ENCODE results near the gene XCL2. TPM values are rescaled to one million over a fixed set of nuclear protein-coding genes. Genes with fewer than 3 reads are reported as not detected.

Gene XCL2
- total RNA-seq, 1 donor from 2014 or later, result not detected

DNA sequence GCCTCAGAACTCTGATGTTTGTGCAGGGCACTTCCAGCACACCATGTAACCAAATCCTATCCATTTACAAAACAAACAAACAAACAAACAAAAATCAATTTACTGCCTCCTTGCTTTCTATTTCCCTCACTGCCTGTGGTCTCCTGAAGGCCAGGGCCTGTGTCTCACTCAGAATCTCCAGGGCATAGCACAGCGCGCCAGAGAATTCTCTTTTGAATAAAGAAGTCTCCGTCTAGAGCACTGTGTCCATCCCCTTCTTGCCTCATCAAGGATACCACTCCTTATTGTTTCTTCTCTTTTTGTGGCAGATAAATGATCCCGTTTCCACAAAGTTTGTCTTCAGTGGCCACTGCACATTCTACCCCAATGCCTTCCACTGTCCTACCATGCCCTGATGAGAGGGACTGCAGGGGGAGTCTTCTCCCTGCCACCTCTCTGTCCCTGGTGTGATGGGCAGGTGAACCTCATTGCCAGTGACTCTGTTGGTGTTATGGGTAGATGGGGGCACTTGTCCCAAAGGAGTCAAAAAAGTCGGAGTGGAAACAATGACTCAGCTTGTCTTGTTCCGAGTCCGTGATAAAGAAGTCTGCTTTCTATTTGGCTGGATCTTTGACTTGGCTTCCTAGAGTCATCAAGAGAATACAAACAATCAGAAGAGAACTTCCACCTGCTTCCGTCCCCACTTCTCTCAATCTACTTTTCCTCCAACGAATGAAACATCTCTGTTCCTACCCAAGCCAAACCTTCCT is 30.0 kb downstream of the XCL2 start:
- DNase-seq, result no peak

- no peak for DNase-seq
Measured at GRCh38 chr1:168512864-168513595, 30.8 kb downstream of the XCL2 start.

GRCh38 chr1:168509875-168510791 is 33.7 kb downstream of the XCL2 start:
- DNase-seq, result no peak

DNA sequence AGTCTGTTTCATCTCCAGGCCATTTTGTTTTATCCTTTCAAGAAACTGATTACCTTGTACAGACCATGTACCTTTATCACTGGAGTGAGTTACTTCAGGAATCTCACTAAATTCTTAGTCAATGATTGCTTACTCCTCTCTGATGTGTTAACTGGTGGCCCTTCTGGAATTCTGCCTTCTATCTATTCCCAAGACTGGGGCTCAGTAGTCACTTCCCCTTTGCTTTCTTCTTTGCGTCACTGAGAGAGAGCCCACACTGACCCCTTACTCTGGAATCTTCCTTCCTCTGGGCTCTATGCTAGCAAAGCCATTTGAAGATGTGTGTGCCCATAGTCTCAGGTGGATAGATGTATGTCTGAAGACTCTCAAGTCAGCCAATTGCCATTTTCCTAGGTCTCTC is 34.6 kb downstream of the XCL2 start:
- no peak for DNase-seq

DNA sequence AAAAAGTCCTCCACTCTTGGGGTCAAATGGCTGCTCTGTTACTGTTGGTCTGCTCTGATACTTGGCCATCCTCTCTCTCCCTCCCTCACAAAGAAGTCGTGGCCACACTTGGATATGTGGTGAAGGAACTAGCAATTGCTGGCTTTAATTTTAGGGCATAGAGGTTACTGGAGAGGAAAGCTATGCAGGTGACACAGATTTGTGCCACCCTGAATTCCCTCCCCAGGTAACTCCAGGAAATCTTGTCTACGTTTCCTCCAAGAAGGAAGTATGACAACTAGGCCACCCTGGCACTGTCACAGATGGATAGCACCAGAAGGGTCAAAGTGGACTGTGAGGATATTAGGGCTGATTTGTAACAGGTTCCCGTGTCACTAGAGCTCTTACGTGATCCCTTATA is 36.0 kb downstream of the XCL2 start:
- DNase-seq, result no peak

DNA sequence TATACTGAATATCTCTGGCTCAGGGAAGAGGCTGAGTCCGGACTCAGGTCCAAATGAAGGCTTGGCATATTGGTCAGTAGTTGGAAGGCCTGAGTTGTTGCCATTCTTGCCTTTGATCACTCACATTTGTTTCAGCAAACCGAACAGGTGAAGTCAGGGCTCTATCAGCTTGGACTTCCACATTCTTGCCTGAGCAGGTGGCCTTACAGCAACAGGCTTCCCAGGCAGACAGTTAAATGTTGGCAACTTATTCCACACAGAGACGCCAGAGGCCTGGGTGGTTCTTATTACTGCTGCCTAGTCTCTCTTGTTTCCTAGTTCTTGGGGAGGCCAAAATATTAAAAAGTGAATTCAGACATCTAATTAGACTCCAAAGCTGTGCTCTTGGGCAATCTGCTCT is 36.6 kb downstream of the XCL2 start:
- no peak for DNase-seq

- no peak for DNase-seq
Measured at GRCh38 chr1:168506204-168506819, 37.5 kb downstream of the XCL2 start.

DNA sequence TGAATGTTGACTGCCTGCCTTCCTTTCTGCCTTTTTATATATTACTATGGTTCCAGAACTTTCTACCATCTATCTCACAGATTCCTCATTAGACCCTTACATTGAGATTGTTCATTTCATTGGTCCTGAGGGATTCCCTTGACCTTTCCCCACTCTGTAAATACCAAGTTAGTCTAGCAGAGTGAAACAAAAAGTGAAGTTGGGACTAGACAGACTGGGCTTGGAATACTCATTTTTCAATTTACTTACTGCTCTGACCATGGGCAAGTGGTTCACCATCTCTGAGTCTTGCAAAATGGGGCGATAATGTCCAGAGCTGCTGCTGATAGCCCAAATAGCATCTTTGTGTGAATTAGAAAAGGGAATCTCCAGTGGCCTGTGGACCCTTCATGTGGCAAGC is 38.8 kb downstream of the XCL2 start:
- no peak for DNase-seq

DNA sequence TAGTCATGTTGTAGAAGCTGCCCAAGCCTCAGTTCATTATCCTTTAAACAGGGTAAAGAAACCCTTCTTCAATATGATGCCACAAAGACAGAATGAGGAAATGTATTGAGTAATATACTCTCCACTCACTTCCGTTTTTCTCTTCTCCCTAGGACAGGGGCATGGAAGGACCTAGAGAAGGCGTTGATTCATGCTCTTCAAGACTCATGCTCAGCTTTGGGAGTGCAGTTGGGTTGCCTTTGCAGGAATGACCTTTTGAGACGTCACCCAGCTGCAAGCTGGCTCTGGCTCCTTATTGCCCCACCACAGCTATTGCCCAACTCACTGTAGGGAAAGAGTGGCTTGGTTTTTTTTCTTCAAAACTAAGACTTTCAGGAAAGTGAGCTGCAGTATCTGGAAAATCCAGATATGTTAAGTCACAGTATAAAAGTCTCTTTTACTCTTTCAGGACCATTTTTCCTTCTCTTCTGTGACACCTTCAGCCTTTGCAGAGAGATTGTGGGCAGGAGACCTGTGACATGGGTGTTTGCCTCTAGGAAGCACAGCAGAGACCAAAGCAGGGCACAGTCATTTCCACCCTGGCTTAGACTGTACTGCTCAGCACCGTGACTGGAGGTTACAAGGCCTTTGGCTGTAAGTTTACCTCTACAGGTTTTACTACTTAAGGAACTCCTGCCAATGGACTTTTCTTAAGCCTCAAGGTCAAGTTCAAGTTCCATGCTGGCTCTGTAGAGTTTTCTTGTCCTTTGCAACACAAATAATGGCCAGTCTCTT is 39.5 kb downstream of the XCL2 start:
- no peak for DNase-seq

DNA sequence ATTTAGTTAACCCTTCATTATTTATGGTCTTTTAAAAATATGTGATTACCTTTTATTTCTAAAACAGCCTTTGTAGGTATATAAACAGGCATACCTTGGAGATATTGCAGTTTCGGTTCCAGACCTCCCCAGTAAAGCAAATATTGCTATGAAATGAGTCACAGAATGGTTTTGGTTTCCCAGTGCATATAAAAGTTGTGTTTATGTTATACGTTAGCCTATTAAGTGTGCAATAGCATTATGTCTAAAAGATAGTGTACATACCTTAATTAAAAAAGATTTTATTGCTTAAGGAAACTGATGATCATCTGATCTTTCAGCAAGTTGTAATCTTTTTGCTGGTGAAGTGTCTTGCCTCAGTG is 44.1 kb downstream of the XCL2 start:
- no peak for DNase-seq

- DNase-seq, result no peak
Measured at GRCh38 chr1:168498956-168499687, 44.7 kb downstream of the XCL2 start.

DNA sequence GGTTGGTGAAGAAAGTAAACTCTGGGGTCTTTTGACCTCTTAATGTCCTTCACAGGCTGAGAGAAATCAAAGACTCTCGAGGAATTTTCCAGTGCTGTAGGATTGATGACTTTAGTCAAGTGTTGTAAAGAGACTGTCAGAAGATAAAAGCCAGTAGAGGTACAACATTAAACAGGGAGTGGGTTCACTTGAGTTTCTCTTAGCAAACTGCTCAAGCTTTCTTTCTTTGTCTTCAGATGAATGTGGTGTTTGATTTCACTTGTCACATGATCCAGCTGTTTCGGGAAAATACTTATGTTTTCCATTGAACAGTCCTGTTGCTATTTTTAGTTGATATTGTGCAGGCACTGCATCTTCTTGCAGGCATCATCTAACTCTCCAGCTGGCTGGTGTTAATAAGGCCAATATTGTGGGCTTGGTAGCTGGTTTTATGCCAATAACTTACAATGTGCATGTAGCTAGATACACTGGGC is 45.6 kb downstream of the XCL2 start:
- no peak for DNase-seq

- DNase-seq, result no peak
Measured at GRCh38 chr1:168497376-168497950, 46.3 kb downstream of the XCL2 start.

DNA sequence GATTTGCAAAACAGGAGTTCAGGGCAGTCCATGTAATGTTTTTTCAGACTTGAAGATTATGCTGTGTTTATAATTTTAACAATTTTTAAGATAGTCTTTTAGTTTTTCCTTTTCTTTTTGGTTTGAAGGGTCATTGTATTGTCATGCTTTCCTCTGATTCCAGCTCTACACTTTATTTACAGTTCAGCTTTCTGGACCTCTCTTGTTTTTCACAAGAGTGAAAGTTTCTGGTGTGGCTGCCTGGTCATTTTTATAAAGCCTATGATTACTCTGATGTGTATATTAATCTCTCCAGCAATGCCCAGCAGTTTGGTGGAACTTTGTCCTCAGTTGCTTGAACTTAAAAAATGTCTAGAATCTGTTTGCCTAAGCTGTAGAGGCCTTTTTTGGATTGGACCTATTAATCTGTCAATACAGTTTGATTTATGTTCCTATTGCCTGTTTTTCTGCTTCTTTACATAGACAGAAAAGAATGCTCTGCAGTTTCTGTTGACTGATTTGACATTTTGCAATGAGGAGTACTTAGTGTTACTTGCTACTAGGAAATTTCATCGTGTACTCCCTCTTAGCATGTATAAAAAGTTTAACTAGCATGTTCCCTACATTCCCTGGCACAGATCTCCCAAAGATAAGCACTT is 52.2 kb downstream of the XCL2 start:
- no peak for DNase-seq

Other genes starting within 250 kb of the XCL2 start
- gene XCL1, start 32.6 kb upstream of the XCL2 start, total RNA-seq, result not detected
- gene DPT, start 185.2 kb upstream of the XCL2 start, total RNA-seq, result not detected

Data from occipital lobe (tissue), 2 donors.